Parathyroid adenoma (tissue), 2 donors: ENCODE data around the gene SMARCA4.
A peak's percentile ranks its signal among the peaks of the same experiment; 100 is the strongest.
"Not testable (repeated sequence)": the region's sequence is repeated elsewhere in the genome, so short reads cannot be mapped to it uniquely, and the experiment has no call there.

Experiments used
- H2AFZ ChIP-seq: fragments of 300-600 bp; sonication (generic); one replicate; pipeline ENCODE4 v1.7.0; 2017; ENCODE audit warnings: antibody characterized with exemption, mild to moderate bottlenecking
- H3K27ac ChIP-seq: fragments of 300-600 bp; sonication (generic); one replicate; pipeline ENCODE4 v1.7.0; 2017
- H3K27me3 ChIP-seq: fragments of 300-600 bp; sonication (generic); one replicate; pipeline ENCODE4 v1.7.0; 2017; ENCODE audit warnings: low read length; ENCODE audit not compliant: control insufficient read depth, insufficient read depth
- H3K36me3 ChIP-seq: fragments of 300-600 bp; sonication (generic); one replicate; pipeline ENCODE4 v1.7.0; 2017; ENCODE audit warnings: low read length; ENCODE audit not compliant: control insufficient read depth, insufficient read depth
- H3K4me1 ChIP-seq: fragments of 300-600 bp; sonication (generic); one replicate; pipeline ENCODE4 v1.7.0; 2017; ENCODE audit warnings: control low read depth
- H3K4me2 ChIP-seq: fragments of 300-600 bp; sonication (generic); one replicate; pipeline ENCODE4 v1.7.0; 2017; ENCODE audit warnings: low read length
- H3K4me3 ChIP-seq: fragments of 300-600 bp; sonication (generic); one replicate; pipeline ENCODE4 v1.7.0; 2017; ENCODE audit warnings: low read depth, low read length
- H3K79me2 ChIP-seq: fragments of 300-600 bp; sonication (generic); one replicate; pipeline ENCODE4 v1.7.0; 2017; ENCODE audit warnings: control low read depth
- H3K9ac ChIP-seq: fragments of 300-600 bp; sonication (generic); one replicate; pipeline ENCODE4 v1.7.0; 2017; ENCODE audit warnings: mild to moderate bottlenecking
- H3K9me3 ChIP-seq: fragments of 300-600 bp; sonication (generic); one replicate; pipeline ENCODE4 v1.7.0; 2017; ENCODE audit warnings: low read length; ENCODE audit not compliant: control insufficient read depth
- CTCF ChIP-seq: fragments of 300-600 bp; sonication (generic); IDR thresholded peaks from one replicate; pipeline ENCODE4 v1.7.0; 2017; ENCODE audit warnings: antibody characterized with exemption, mild to moderate bottlenecking
- donor health status: primary hyperparathyroidism.

The SMARCA4 gene

DNA sequence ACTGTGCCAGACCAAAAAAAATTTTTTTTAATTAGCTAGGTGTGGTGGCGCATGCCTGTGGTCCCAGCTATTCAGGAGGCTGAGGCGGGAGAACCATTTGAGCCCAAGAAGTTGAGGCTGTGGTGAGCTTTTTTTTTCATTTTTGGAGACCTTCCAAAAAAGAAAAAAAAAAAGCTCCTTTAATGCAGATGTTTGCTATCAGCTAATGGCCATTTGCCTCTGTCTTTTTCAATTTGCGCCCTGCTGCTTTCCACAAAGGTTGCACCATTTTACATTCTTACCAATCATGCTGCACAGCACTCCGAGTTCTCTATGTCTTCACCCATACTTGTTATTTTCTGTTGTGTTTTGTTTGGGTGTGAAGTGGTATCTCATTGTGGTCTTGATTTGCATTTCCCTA, 15.6 kb upstream of the SMARCA4 start:
- no peaks in the 10 kb centered on the region for H3K9me3 ChIP-seq
- no peak overlapping the region for H3K4me2 ChIP-seq
- no peak overlapping the region for H3K4me3 ChIP-seq
- H3K27me3 ChIP-seq, result no peaks in the 10 kb centered on the region
- H3K27ac ChIP-seq, result no peak overlapping the region
- no peak overlapping the region for H2AFZ ChIP-seq
- no peak overlapping the region for H3K9ac ChIP-seq
- no peaks in the 10 kb centered on the region for H3K36me3 ChIP-seq
- no peaks in the 10 kb centered on the region for H3K4me1 ChIP-seq
- TF ChIP-seq CTCF, result no peak
- H3K79me2 ChIP-seq, result no peaks in the 10 kb centered on the region

- no peak for TF ChIP-seq CTCF
- Histone ChIP-seq H3K79me2 (no peaks in the 10 kb centered on the region), H3K27ac (no peak overlapping the region)
These were observed 13.7 kb upstream of the SMARCA4 start for GRCh38 chr19:10946958-10947657.

GRCh38 chr19:10952809-10953208, 8.0 kb upstream of the SMARCA4 start:
- Histone ChIP-seq H3K27me3 (no peaks in the 10 kb centered on the region), H3K9ac (no peak overlapping the region), H2AFZ (peak overlapping the region; percentile 46), H3K4me3 (no peak overlapping the region), H3K79me2 (no peaks in the 10 kb centered on the region), H3K27ac (peak overlapping the region; percentile 62), H3K4me1 (peaks cover 10% of the 10 kb centered on the region), H3K36me3 (no peaks in the 10 kb centered on the region), H3K9me3 (no peaks in the 10 kb centered on the region), H3K4me2 (no peak overlapping the region)
- TF ChIP-seq CTCF, result no peak

More at GRCh38 chr19:10946958-10947657, 13.7 kb upstream of the SMARCA4 start:
- H3K4me1 ChIP-seq, result no peaks in the 10 kb centered on the region
- no peak overlapping the region for H3K4me3 ChIP-seq
- H3K36me3 ChIP-seq, result no peaks in the 10 kb centered on the region
- H3K4me2 ChIP-seq, result no peak overlapping the region
- no peak overlapping the region for H3K9ac ChIP-seq
- peak overlapping the region; percentile 60 for H2AFZ ChIP-seq
- H3K9me3 ChIP-seq, result no peaks in the 10 kb centered on the region
- H3K27me3 ChIP-seq, result no peaks in the 10 kb centered on the region

DNA sequence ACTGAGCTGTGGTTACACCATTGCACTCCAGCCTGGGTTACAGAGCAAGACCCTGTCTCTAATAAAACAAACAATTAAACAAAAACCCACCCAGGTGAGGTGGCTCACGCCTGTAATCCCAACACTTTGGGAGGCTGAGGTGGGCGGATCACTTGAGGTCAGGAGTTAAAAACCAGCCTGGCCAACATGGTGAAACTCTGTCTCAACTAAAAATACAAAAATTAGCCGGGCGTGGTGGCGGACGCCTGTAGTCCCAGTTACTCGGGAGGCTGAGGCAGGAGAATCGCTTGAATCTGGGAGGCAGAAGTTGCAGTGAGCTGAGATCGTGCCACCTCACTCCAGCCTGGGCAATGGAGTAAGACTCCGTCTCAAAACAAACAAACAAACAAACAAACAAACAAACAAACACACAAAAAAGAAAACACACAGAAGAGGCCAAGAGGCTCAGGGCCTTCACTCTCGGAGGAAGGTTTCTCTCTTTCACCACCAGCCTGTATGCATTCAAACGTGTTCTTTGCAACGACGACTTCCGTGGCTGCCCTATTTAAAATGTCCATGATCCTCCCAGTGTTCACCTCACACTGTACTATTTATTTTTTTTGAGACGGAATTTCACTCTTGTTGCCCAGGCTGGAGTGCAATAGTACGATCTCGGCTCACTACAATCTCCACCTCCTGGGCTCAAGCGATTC, 1.4 kb upstream of the SMARCA4 start:
- Histone ChIP-seq H3K79me2 (peaks cover 27% of the 10 kb centered on the region), H3K27ac (peak overlapping the region; percentile 95), H3K4me3 (peak overlapping the region; percentile 77), H3K4me2 (peak overlapping the region; percentile 97)
- not testable (repeated sequence) for H3K36me3 ChIP-seq, H3K27me3 ChIP-seq, H3K9ac ChIP-seq, H2AFZ ChIP-seq, H3K4me1 ChIP-seq, H3K9me3 ChIP-seq

DNA sequence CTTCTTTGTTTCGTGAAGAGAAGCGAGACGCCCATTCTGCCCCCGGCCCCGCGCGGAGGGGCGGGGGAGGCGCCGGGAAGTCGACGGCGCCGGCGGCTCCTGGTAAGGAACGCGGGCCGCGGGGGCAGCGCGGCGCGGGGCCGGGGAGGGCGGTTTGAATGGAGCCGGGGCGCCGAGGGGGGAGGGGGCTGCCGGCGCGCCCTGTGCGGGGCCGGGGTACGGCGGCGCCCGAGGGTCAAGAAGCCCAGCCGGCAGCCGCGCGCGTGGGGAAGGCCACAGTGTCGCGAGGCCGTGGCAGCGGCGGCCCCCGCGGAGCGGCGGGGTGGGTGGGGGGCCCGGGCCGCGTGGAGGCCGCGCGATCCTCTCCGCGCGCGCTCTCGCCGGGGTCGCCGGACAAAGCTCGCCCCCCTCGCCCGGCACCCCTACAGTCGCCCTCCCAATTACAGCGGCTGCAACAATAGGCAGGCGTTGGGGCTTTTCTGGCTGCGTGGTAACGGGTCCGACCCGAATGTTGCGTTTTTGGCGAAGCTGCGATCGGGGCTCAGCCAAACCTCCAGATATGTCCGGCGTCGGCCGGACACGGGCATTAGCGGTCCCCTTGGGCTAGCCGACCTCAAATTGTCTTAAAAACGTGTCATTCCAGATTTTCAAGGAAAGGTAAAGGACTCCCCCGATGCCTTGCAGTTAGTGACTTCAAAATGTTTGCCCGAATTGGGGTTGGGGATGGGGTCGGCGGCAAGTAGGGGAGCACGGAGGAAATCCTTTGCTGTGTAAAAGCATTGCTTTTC, 437 bp downstream of the SMARCA4 start:
- TF ChIP-seq CTCF, result no peak
- no peaks in the 10 kb centered on the region for H3K36me3 ChIP-seq
- H3K4me3 ChIP-seq, result peak overlapping the region; percentile 85
- peak overlapping the region; percentile 61 for H2AFZ ChIP-seq
- H3K9me3 ChIP-seq, result no peaks in the 10 kb centered on the region
- H3K27me3 ChIP-seq, result no peaks in the 10 kb centered on the region
- peak overlapping the region; percentile 95 for H3K4me2 ChIP-seq
- H3K9ac ChIP-seq, result no peak overlapping the region
- peaks cover 42% of the 10 kb centered on the region for H3K79me2 ChIP-seq
- peak overlapping the region; percentile 11 for H3K27ac ChIP-seq
- H3K4me1 ChIP-seq, result peaks cover 8% of the 10 kb centered on the region
